T1000 (cell line): ENCODE measurements around the gene NENF.
A peak's percentile ranks its signal among the peaks of the same experiment; 100 is the strongest.

Experiments used
- DNase-seq: peaks from one replicate; lab custom pipeline; 2025; ENCODE audit warnings: mixed read lengths; lab: John Stamatoyannopoulos, UW

Gene NENF

DNA sequence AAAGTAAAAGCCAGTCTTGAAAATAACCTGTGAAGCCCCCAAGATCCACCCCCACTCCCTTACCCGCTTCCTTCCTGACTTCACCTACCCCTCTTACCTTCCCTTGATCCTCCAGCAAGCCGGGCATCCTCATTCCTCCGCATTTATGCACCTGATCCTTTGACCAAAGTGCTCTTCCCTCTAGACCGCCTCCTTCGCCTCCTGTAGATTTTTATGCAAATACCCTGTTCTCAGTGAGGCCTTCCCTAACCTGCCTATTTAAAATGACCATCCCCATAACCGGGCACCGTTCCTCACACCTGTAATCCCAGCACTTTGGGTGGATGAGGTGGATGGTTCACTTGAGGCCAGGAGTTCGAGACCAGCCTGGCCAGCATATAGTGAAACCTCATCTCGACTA lies 1.1 kb upstream of the NENF start:
- no peak for DNase-seq

DNA sequence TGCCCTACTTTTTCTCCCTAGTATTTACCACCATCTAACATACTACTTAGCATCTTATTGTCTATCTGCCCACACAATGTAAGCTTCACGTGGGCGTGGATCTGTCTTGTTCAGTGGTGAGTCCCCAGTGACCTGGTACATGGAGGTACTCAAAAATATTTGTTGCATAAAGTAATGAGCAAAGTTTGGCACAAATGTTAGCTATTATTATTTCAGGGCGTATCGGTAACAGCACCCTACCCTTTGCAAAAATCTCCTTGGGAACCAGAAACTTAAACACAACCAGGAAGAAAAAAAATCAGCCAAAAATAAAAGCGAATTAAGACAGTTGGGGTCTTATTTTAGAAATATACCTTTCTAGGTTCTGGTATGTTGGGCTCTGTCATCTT lies 454 bp upstream of the NENF start:
- no peak for DNase-seq

DNA sequence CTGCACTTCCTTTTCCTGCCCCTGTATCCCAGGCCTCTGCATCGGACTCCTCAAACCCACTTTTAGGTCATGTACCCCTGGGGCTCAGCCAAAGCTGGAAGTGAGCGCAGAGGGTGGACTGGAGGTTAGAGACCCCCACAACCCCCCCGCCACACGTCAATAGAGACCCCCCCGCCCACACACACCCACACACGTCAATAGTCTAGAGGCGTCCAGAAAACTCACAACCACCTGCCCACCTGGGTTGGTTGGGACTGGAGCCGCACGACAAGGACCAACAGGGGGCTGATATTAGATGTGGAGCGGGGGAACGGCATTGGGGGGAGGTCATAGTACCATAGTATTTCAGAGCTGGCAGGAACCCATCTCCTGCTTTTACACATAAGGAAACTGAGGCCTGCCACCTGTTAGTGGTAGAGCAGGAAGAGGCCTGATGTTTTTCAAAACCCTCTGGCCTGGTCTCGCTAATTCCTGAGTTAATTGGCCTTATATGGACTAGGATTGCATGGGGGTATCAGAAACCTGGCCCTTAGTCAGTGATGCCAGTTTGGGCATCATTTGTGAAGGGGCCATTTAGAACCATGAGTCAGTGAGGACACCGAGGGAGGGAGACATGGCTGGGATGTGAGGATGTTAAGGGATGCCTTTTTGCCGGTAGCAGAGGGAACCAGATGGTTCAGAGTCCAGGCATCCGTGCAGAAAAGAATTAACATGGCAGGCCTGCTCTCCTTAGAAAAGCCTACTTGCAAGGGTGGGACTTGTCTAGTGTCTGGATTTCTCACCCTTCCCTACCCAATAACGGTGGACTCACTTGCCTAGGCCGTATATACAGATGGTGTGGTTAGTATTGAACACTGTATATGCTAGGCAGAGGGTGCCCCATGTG lies 1.1 kb downstream of the NENF start:
- DNase-seq, result no peak

DNA sequence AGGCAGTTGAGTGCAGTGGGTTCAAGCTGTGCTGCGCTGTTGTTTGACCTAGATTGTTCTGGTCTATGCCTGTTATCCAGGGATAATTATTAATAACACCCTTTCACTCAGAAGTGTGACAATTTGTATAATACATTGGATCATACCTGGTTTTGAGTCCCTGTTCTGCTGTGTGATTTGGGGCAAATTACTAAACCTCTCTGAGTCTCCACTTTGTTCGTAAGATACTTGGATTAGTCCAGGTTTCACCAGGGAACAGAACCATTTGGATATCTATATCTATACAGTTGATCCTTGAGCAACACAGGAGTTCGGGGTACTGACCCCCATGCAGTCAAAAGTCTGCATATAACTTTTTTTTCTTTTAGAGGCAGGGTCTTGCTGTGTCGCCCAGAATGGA lies 2.3 kb downstream of the NENF start:
- no peak for DNase-seq

DNA sequence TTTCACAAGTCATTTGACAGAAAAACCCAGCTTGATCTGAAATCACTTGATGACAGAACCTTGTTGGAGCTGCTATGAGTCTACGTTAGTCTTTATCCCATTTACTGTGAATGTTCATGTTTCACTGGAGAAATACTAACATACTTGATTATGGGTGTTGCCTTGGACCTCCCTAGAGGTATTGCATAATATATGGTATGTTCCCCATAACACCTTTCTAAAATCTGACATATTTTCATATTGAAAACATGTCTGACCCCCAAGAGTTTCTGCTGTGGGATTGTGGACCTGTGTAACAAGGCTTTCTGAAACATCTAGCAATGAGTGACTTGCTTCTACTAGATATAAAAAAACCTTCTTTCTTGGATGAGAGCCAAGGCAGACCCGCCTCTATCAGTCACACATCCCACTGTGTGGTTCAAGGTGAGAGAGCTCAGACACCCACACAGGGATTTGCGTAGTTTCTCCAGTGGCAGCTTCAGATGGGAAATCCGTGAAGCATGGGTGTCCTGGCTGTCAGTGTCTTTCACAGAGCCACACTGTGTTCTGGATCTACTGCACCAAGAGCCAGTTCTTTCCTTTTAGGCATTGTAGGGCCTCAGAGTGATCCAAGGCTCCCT lies 4.6 kb downstream of the NENF start:
- no peak for DNase-seq

DNA sequence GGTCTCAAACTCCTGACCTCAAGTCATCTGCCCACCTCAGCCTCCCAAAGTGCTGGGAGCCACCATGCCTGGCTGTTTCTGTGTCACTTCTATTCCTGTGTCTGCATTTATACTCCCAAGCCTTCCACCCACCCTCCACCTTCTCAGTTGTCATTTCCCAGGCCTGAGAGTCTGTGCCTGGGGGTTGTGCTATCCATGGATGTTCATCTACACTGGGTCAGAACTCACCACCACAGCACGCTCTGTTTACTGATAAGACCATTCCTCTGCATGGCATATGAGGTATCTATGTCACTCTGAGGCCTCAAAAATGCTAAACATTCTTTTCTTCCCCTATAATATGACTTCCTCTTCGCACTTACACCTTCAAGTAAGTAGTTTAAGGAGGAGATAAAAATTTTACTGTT lies 6.1 kb downstream of the NENF start:
- no peak for DNase-seq

DNA sequence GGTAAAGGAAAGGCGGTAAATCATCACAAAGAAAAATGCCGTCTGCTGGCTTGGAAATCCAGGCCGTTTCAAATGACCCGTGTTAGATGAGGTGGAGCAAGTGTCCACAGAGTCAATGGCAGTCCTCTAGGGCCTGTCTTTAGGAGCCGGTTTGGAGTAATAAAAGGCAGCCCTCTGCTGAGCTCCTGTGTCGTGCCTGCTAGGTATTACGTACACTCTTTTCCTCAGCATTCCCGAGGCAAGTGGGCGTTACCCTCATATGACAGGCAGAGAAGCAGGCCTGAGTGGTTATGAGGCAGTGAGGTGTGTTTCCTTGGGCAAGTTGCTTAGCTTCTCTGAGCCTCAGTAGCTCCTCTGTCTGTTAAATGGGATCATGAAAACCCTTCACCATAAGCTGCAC lies 7.7 kb downstream of the NENF start:
- no peak for DNase-seq

DNA sequence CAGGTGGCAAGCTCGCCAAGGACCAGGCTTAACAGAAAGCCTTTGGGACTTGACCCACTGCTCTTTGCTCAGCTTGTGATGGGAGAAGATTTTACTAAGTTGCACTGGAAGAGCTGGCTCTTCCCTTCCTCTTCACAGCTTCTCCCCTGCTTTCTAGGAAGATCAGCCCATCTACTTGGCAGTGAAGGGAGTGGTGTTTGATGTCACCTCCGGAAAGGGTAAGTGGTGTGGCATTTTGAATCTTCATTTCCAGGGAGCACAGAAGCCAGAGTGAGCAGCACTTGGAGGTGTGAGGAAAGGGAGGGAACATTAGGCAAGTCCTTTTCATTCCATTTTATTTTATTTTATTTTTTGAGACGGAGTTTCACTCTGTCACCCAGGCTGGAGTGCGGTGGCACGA lies 9.7 kb downstream of the NENF start:
- DNase-seq, result no peak

DNA sequence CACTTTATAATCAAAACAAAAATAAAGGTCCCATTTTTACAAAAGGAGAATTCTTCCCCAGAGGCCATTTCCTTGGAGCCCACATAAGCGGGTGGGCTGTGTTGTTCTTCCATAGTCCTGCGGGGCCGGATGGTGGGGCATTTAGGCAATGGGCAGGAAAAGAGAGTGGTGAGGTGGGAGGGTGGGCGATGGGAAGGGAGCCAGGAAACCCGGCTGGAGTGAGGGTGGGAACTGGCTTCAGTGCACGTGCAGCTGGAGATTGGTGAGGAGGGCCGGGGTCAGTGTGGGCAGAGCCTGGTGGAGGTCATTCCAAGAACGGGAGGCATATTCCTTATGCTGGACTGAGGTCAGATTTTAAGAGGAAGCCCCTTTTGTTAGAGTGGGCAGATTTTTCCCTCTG lies 13.6 kb downstream of the NENF start:
- no peak for DNase-seq

DNA sequence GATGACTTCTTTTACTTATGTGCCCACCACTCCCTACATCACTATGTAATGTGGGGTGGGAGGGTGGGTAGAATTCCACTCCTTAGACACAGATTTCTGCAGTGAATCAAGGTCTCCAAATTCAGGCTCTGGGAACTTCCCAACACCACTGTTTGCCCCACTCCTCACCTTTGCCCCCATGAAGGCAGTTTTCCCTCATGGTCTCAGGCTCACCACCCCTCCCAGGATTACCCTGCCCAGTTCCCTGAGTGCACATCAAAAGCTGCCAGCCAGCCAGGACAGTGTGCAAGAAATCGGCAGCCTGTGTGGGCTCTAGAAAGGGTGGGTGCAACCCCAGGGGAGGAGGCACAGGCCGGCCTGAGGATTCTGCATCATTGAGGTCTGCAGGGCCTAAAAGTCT lies 14.8 kb downstream of the NENF start:
- no peak for DNase-seq

DNA sequence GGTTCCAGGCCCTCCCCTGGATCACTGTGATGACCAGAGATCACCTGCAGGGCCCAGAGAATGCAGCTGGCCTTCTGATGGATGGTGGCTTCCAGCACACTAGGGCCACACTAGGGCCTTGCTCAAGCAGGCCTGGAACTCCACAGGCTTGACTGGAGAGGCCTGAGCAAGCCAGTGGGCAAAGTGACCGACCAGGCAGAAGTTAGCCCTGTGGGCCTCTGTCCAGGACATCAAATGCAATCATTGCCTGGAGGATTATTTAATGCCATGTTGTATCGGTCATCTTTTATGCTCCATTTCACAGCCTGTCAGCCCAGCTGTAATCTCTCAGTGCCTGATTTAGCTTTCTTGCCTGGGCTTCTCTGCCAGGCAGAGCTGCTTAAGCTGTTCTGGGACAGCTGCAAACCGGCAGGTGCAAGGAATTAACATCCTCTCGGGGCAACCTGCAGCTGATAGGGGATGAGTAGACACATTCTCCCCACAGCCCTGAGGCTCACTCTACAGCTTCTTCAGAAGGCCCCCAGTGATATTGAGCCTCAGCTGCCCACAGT lies 17.7 kb downstream of the NENF start:
- no peak for DNase-seq

DNA sequence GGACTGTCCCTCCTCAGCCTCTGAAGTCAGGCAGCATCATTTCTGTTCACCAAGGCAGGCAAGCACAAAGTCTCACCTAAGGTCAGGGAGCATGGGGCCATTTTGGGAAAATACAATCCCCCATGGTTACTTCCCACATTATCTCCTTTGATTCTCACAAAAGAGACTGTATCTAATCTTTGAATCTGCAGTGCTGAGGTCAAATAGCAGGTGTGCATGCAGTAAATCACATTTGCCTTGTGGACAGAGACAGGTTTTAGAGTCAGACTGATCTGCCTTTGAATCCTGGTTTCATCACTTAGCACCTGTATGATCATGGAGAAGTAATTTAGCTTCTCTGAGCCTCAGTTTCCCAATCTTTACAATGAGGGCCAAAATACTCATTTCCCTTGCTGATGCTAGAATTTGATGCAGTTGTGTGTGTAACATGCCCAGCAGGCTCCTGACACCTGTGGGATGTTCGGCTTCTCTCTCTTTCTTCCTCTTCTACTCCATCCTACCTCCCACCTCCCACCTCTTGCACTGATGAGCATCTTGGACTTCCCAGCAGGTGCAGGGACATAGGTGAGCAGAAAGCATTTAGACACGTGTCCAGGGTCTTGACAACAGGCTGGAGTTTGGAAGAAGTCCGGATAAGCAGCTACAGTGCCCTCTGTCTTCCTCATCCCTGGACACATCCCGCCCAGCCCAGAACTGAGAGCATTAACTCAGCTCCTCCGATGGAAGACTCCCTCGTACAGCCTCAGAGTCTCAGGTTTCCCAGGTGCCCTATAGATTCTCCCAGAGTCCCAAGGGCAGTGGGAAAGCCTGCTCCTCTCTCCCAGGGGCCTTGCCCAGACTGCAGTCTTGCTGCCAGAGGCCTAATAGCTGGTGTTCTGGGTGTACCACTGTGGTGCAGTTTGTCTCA lies 18.9 kb downstream of the NENF start:
- DNase-seq, result no peak

DNA sequence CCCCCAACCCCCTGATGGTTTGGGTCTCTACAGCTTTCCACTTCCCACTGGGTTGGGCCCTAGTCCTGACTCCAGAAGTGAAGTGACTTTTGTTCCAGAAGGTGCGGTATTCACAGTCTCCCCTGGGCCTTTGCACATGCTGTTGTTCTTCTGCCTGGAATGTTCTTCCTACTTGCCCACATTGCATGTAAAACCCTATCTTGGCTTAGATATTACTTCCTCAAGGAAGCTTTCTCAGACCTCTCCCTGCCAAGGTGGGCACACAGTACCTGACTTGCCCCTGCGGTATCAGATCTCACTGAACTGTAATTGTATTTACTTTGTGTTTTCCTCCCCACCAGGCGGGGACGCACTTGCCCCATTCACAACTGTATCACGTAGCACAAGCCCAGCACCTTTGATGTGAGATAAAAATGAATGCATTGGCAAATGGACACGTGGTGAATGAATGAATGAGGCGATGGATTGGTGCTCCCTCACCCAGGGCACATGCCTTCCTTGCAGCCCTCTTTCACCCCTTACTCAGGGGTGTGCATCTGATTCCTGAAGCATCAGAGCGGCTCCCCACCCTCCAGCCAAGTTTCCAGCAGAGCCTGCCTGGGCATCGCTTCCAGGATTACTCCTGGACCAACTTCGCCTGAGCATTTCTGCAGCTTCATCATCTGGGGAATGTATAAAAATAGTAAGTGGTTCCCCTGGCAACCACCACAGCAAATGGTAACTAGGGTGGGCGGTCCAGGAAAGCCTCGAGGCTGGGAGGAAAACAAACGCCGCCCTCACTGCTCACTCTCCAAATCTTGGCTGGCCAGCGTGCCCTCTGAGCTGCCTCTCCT lies 19.8 kb downstream of the NENF start:
- no peak for DNase-seq

DNA sequence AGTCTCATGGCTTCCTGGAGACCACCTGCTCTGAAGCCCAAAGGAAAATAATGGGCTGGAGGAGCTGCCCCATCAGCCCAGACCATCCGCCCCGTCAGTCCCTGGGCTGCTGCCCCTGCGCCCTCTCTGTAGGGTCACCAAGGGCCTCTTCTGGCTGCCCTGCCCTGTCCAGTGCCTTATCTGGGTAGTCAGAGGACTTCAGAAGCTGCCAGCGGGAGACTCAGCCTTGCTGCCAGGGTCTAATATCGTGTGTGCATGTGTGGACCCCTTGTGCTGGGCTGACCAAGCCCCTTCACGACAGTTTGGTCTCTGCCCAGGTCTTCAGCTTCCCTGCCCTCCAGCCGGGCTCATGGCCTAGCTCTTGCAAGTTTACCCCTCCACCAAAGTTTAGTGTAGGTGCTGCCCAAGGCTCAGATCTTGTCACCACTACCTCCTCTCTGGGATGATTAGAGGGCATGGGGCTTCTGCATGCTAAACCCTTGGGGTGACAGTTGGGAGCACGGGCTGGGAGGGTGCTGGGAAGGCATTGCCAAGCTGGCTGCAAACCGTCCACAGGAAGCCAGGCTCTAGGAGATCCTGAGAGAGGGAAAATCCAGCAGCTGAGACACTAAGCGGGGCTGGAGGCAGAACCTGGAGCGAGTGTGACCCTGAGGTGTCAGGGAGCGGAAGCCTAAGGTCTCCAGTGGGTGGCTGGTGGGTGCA lies 20.6 kb downstream of the NENF start:
- DNase-seq, result no peak

DNA sequence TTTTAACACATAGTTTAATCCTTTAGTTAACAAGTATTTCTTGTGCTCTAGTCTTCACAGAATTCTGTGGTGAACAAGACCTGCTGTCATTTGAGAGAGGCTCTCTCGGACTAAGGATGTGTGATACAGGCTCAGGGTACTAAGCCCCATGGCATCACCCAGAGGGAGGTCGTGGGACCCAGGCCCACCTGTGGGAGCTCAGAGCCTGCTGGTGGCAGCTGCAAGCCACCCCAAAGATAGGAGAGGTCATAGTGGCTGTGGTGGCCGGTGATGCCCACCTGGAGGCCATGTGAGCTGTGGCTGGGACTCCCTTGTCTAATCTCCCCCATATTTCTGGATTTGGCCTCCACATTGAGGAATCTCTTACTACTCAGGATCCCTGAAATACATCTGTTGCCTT lies 22.0 kb downstream of the NENF start:
- DNase-seq, result no peak

DNA sequence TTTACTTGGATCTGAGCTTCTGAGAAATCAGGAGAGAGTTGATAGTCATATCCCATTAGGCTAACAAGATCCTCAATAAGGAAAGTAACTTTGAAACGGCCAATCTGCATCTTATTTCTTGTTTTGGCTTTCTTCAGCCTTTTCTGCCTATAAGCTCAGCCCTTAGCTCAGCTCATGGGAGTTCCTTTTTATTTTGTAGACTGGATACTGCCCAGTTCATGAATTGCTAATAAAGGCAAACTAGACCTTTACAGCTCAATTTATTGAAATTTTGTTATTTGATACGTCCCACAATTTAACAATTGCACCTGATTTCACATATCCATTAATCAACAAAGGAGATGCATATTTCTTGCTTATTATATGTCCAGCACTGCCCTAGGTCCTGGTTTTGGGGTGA lies 22.7 kb downstream of the NENF start:
- no peak for DNase-seq

DNA sequence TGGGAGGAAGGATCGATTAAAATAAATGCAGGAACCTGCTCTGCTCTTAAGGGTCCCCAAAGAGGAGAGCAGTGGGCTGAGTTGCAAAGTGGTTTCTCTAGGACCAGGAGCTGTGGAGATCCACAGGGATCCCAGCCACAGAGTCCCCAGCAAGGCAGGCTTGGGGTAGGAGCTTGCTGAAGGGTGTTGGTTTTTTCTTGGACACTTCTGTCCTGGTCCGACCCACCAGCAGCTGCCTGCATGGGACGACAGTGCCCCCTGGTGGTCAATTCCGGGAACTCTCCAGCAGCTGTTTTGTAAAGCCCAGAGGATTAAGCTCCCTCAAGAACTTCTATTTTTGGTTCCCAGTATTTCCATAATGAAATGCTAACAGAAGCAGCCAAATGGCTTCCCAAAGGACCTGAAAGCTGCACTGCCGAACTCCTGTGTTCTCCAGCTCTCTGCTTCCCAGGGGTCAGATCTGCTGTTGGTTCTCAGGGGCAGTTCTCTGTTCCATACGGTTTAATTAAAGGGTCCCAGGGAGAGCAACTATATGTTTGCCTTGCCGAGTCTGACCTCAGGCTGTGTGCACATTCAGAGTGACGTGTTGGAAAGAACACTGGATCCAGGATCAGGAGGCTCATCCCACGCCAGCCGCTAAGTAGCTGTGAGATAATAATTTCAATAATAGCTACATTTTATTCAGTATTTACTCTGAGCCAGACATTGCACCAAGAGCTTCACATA lies 23.2 kb downstream of the NENF start:
- DNase-seq, result peak; percentile 79

DNA sequence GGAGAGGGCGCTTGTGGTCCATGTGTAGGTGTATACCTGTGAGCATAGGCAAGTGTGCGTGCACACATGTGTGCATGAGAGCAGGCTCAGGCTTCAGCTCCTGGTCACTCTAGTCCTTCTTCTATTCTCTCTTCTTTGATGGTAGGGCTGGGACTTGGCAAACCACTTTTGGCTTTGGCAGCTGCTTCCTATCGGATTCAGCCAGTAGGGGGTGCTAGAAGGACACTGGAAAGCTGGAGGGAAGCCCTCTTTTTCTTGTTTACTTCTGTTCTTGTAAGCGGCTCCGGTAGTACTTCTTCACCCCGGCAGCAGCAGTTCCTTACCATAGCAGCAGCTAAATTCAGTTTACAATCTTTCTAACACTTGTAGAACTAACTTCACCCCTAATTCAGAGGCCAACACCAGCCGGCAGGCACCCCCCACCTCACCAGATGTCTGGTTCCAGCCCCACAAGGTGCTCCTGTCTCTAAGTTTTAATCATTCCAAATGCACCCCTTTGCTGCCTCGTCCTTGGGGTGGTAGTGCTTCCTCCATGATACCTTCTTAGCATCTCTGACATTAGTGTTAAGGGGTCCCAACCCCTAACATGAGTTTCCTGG lies 25.1 kb downstream of the NENF start:
- DNase-seq, result peak; percentile 59

DNA sequence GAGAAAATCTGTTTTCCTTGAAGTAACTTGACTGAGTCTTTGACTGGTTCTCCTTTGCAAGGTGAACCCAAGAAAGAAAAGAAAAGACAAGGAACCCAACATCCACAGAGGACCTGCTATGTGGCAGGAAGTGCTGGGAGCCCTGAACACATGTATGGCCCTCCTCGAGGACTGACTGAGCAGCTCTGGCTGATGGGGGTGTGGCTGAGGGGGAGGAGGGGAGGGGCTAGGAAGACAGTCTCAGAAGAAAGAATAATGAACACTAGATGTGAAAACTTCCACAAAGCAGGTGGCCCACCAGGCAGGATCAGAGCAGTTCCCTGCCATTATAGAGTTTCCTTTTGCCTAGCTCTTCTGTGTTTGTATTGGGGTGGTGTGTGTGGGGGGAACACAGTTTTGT lies 26.1 kb downstream of the NENF start:
- DNase-seq, result no peak

DNA sequence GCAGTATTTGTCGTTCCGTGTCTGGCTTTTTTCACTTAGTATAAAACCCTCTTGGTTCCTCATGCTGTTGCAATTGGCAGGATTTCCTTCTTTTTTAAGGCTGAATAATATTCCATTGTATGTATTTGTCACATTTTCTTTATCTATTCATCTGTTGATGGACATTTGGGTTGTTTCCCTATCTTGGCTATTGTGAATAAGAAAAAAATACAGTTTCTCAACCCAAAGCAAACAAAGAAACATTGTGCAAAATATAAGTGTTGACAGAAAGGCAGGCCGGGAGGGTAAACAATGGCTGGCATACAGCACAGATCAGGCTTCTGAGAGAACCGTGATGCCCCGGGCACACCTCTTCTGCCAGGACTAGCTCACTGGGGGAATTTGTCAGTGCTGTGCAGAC lies 26.9 kb downstream of the NENF start:
- no peak for DNase-seq
